WTC11 (cell line): ENCODE results near the gene SERPINB8. TPM values are rescaled to one million over a fixed set of nuclear protein-coding genes. Genes with fewer than 3 reads are reported as not detected.

ENCODE experiments used
- ESRRA ChIP-seq: sonication (generic); formaldehyde crosslinking; IDR thresholded peaks from 2 replicates; pipeline ENCODE4 v1.8.1; 2022; ENCODE audit warnings: mild to moderate bottlenecking, missing genetic modification reagents, borderline replicate concordance
- FOXP1 ChIP-seq: sonication (generic); formaldehyde crosslinking; IDR thresholded peaks from 2 replicates; pipeline ENCODE4 v1.8.0; 2022; ENCODE audit warnings: missing genetic modification reagents, mild to moderate bottlenecking, moderate library complexity, borderline replicate concordance
- GABPB1 ChIP-seq: sonication (generic); formaldehyde crosslinking; IDR thresholded peaks from 2 replicates; pipeline ENCODE4 v1.8.1; 2023; ENCODE audit warnings: mild to moderate bottlenecking, missing genetic modification reagents
- NFE2L1 ChIP-seq: sonication (generic); formaldehyde crosslinking; IDR thresholded peaks from 2 replicates; pipeline ENCODE4 v1.8.1; 2023; ENCODE audit warnings: missing genetic modification reagents
- PRRX2 ChIP-seq: fragments of 250-450 bp; sonication (Bioruptor Pico); IDR thresholded peaks from 2 replicates; pipeline ENCODE4 v1.8.0; 2021; ENCODE audit warnings: mild to moderate bottlenecking
- SMAD3 ChIP-seq: sonication (generic); formaldehyde crosslinking; IDR thresholded peaks from 2 replicates; pipeline ENCODE4 v1.8.0; 2022; ENCODE audit warnings: missing genetic modification reagents, mild to moderate bottlenecking, borderline replicate concordance
- SMAD4 ChIP-seq: sonication (generic); formaldehyde crosslinking; IDR thresholded peaks from 2 replicates; pipeline ENCODE4 v1.8.0; 2022; ENCODE audit warnings: mild to moderate bottlenecking, missing genetic modification reagents
- TCF7 ChIP-seq: sonication (generic); formaldehyde crosslinking; IDR thresholded peaks from 2 replicates; pipeline ENCODE4 v1.8.0; 2022; ENCODE audit warnings: mild to moderate bottlenecking, low read depth, missing genetic modification reagents, moderate library complexity
- TEAD1 ChIP-seq: sonication (generic); formaldehyde crosslinking; IDR thresholded peaks from 2 replicates; pipeline ENCODE4 v1.8.0; 2022; ENCODE audit warnings: mild to moderate bottlenecking, missing genetic modification reagents
- ZNF219 ChIP-seq: sonication (generic); formaldehyde crosslinking; IDR thresholded peaks from 2 replicates; pipeline ENCODE4 v1.8.0; 2023; ENCODE audit warnings: missing genetic modification reagents, mild to moderate bottlenecking, borderline replicate concordance
- total RNA-seq: library from RNA; stranded (reverse); gene quantifications from 3 replicates; pipeline ENCODE4 v1.2.3, GENCODE V29; 2021
- TF ChIP-seq, protein P1 (sequence below): sonication (generic); formaldehyde crosslinking; conservative IDR thresholded peaks from 2 replicates; pipeline ENCODE4 v1.8.1; 2023; ENCODE audit warnings: mild to moderate bottlenecking, low read depth, missing genetic modification reagents, moderate library complexity
- TF ChIP-seq, protein P2 (sequence below): sonication (generic); formaldehyde crosslinking; conservative IDR thresholded peaks from 2 replicates; pipeline ENCODE4 v1.8.1; 2022; ENCODE audit warnings: mild to moderate bottlenecking, missing genetic modification reagents
- TF ChIP-seq, protein P3 (sequence below): fragments of 250-450 bp; sonication (Bioruptor Pico); IDR thresholded peaks from 2 replicates; pipeline ENCODE4 v1.8.0; 2021; ENCODE audit warnings: mild to moderate bottlenecking
- TF ChIP-seq, protein P4 (sequence below): sonication (generic); formaldehyde crosslinking; IDR thresholded peaks from 2 replicates; pipeline ENCODE4 v1.8.1; 2023; ENCODE audit warnings: mild to moderate bottlenecking, missing genetic modification reagents
- TF ChIP-seq, protein P5 (sequence below): sonication (generic); formaldehyde crosslinking; IDR thresholded peaks from 2 replicates; pipeline ENCODE4 v1.8.1; 2023; ENCODE audit warnings: mild to moderate bottlenecking, moderate library complexity, missing genetic modification reagents
- TF ChIP-seq, protein P6 (sequence below): fragments of 250-450 bp; sonication (Bioruptor Pico); IDR thresholded peaks from 2 replicates; pipeline ENCODE4 v1.9.0; 2021; ENCODE audit warnings: moderate library complexity, mild to moderate bottlenecking, inconsistent platforms, borderline replicate concordance
- TF ChIP-seq, protein P7 (sequence below): sonication (generic); formaldehyde crosslinking; IDR thresholded peaks from 2 replicates; pipeline ENCODE4 v1.8.1; 2022; ENCODE audit warnings: low read depth, missing genetic modification reagents, borderline replicate concordance
- TF ChIP-seq, protein P8 (sequence below): sonication (generic); formaldehyde crosslinking; IDR thresholded peaks from 2 replicates; pipeline ENCODE4 v1.8.1; 2022; ENCODE audit warnings: low read depth, mild to moderate bottlenecking, moderate library complexity, missing genetic modification reagents, borderline replicate concordance
- TF ChIP-seq, protein P9 (sequence below): sonication (generic); formaldehyde crosslinking; IDR thresholded peaks from 2 replicates; pipeline ENCODE4 v1.8.1; 2023; ENCODE audit warnings: mild to moderate bottlenecking, missing genetic modification reagents, moderate library complexity
- TF ChIP-seq, protein P10 (sequence below): sonication (generic); formaldehyde crosslinking; IDR thresholded peaks from 2 replicates; pipeline ENCODE4 v1.8.0; 2022; ENCODE audit warnings: mild to moderate bottlenecking, missing genetic modification reagents

SERPINB8 gene
- total RNA-seq, 1 experiment from 2014 or later, result 0.46 TPM

DNA sequence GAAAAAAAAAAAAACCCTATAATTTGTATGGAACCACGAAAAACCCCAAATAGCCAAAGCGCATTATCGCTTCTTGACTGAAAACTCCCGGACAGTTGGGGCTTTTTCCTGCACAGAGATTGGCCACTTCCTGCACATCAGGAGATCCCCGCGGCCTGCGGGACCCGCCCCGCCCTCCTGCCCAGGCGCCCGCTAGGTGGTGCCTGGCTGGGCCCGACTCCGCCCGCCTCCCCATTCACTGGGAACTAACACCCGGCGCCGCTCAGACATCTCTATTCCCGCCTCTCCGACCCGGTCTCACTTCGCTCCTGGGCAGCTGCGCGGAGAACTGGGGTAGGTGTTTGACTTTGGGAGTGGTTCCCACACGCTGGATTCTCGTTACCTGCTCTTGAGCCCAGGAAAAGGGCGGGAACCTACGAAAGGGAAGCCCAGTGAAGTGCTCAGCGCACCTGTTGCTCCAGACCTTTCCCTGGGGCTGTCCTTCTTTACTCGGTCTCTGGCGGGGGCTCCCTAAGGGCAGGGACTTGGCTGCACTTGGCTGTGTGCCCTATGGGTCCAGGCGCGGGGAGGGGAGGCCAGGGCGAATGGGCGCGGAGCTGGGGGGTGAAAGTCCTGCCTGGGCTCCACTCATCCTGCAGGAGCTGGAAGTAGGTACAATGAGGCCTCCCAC is 20.7 kb upstream of the SERPINB8 start, which contains the start of gene HMSD (continued):
- TF ChIP-seq, protein P1, sequence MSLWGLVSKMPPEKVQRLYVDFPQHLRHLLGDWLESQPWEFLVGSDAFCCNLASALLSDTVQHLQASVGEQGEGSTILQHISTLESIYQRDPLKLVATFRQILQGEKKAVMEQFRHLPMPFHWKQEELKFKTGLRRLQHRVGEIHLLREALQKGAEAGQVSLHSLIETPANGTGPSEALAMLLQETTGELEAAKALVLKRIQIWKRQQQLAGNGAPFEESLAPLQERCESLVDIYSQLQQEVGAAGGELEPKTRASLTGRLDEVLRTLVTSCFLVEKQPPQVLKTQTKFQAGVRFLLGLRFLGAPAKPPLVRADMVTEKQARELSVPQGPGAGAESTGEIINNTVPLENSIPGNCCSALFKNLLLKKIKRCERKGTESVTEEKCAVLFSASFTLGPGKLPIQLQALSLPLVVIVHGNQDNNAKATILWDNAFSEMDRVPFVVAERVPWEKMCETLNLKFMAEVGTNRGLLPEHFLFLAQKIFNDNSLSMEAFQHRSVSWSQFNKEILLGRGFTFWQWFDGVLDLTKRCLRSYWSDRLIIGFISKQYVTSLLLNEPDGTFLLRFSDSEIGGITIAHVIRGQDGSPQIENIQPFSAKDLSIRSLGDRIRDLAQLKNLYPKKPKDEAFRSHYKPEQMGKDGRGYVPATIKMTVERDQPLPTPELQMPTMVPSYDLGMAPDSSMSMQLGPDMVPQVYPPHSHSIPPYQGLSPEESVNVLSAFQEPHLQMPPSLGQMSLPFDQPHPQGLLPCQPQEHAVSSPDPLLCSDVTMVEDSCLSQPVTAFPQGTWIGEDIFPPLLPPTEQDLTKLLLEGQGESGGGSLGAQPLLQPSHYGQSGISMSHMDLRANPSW, result no peak
- TF ChIP-seq, protein P2, sequence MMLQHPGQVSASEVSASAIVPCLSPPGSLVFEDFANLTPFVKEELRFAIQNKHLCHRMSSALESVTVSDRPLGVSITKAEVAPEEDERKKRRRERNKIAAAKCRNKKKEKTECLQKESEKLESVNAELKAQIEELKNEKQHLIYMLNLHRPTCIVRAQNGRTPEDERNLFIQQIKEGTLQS (CRISPR knock-in tag), result no peak
- TF ChIP-seq, protein P3, sequence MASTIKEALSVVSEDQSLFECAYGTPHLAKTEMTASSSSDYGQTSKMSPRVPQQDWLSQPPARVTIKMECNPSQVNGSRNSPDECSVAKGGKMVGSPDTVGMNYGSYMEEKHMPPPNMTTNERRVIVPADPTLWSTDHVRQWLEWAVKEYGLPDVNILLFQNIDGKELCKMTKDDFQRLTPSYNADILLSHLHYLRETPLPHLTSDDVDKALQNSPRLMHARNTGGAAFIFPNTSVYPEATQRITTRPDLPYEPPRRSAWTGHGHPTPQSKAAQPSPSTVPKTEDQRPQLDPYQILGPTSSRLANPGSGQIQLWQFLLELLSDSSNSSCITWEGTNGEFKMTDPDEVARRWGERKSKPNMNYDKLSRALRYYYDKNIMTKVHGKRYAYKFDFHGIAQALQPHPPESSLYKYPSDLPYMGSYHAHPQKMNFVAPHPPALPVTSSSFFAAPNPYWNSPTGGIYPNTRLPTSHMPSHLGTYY (CRISPR knock-in tag), result no peak
- TF ChIP-seq, protein P4, sequence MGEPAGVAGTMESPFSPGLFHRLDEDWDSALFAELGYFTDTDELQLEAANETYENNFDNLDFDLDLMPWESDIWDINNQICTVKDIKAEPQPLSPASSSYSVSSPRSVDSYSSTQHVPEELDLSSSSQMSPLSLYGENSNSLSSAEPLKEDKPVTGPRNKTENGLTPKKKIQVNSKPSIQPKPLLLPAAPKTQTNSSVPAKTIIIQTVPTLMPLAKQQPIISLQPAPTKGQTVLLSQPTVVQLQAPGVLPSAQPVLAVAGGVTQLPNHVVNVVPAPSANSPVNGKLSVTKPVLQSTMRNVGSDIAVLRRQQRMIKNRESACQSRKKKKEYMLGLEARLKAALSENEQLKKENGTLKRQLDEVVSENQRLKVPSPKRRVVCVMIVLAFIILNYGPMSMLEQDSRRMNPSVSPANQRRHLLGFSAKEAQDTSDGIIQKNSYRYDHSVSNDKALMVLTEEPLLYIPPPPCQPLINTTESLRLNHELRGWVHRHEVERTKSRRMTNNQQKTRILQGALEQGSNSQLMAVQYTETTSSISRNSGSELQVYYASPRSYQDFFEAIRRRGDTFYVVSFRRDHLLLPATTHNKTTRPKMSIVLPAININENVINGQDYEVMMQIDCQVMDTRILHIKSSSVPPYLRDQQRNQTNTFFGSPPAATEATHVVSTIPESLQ (CRISPR knock-in tag), result no peak
- TF ChIP-seq, protein P5, sequence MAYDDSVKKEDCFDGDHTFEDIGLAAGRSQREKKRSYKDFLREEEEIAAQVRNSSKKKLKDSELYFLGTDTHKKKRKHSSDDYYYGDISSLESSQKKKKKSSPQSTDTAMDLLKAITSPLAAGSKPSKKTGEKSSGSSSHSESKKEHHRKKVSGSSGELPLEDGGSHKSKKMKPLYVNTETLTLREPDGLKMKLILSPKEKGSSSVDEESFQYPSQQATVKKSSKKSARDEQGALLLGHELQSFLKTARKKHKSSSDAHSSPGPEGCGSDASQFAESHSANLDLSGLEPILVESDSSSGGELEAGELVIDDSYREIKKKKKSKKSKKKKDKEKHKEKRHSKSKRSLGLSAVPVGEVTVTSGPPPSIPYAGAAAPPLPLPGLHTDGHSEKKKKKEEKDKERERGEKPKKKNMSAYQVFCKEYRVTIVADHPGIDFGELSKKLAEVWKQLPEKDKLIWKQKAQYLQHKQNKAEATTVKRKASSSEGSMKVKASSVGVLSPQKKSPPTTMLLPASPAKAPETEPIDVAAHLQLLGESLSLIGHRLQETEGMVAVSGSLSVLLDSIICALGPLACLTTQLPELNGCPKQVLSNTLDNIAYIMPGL (CRISPR knock-in tag), result peak; percentile 62; the same call in 1 of the 2 replicates
- no peak for TF ChIP-seq SMAD4 (CRISPR knock-in tag)
- TF ChIP-seq, protein P6, sequence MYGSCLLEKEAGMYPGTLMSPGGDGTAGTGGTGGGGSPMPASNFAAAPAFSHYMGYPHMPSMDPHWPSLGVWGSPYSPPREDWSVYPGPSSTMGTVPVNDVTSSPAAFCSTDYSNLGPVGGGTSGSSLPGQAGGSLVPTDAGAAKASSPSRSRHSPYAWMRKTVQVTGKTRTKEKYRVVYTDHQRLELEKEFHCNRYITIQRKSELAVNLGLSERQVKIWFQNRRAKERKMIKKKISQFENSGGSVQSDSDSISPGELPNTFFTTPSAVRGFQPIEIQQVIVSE, result no peak
- TF ChIP-seq, protein P7, sequence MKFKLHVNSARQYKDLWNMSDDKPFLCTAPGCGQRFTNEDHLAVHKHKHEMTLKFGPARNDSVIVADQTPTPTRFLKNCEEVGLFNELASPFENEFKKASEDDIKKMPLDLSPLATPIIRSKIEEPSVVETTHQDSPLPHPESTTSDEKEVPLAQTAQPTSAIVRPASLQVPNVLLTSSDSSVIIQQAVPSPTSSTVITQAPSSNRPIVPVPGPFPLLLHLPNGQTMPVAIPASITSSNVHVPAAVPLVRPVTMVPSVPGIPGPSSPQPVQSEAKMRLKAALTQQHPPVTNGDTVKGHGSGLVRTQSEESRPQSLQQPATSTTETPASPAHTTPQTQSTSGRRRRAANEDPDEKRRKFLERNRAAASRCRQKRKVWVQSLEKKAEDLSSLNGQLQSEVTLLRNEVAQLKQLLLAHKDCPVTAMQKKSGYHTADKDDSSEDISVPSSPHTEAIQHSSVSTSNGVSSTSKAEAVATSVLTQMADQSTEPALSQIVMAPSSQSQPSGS, result no peak
- no peak for TF ChIP-seq GABPB1 (CRISPR knock-in tag)
- no peak for TF ChIP-seq TEAD1 (CRISPR knock-in tag)
- TF ChIP-seq PRRX2 (CRISPR knock-in tag), result no peak
- TF ChIP-seq SMAD3 (CRISPR knock-in tag), result no peak
- TF ChIP-seq TCF7 (CRISPR knock-in tag), result no peak
- TF ChIP-seq, protein P8, sequence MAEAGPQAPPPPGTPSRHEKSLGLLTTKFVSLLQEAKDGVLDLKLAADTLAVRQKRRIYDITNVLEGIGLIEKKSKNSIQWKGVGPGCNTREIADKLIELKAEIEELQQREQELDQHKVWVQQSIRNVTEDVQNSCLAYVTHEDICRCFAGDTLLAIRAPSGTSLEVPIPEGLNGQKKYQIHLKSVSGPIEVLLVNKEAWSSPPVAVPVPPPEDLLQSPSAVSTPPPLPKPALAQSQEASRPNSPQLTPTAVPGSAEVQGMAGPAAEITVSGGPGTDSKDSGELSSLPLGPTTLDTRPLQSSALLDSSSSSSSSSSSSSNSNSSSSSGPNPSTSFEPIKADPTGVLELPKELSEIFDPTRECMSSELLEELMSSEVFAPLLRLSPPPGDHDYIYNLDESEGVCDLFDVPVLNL, result no peak
- 0 out of 2 replicates have a peak, but pooled peaks have one; percentile 49 for TF ChIP-seq FOXP1 (CRISPR knock-in tag)
- TF ChIP-seq, protein P9, sequence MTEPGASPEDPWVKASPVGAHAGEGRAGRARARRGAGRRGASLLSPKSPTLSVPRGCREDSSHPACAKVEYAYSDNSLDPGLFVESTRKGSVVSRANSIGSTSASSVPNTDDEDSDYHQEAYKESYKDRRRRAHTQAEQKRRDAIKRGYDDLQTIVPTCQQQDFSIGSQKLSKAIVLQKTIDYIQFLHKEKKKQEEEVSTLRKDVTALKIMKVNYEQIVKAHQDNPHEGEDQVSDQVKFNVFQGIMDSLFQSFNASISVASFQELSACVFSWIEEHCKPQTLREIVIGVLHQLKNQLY (CRISPR knock-in tag), result no peak
- TF ChIP-seq ZNF219 (CRISPR knock-in tag), result no peak
- 0 out of 2 replicates have a peak, but pooled peaks have one; percentile 22 for TF ChIP-seq NFE2L1 (CRISPR knock-in tag)
- TF ChIP-seq, protein P10, sequence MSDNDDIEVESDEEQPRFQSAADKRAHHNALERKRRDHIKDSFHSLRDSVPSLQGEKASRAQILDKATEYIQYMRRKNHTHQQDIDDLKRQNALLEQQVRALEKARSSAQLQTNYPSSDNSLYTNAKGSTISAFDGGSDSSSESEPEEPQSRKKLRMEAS, result peak; percentile 60; the same call in 1 of the 2 replicates
- no peak for TF ChIP-seq ESRRA (CRISPR knock-in tag)
- TF ChIP-seq, all 79 proteins: peak for 13
